Measurements from ENCODE around the gene ARHGEF17.

DNA sequence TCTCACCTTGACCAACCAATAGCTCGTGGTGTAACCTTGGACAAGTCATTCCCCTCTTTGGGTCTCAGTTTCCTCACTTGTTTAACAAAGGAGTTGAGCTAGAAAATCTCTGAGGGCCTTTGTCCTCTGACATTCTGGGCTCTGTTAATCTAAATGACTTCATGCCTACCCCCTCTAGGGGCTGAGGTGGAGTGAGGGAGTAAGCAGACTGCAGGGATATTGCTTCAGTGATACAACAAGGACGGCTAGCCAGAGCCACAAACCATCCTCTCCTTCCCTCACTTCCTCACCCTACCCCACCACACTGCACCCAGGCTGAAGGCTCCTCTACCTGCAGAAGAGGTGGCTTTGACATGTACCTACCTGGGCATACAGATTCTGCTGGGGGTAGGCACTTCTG lies 103.0 kb downstream of the ARHGEF17 start:
- no peak for TF ChIP-seq POLR2A (IDR thresholded peaks at IDR 0.05)
- TF ChIP-seq, protein P1, sequence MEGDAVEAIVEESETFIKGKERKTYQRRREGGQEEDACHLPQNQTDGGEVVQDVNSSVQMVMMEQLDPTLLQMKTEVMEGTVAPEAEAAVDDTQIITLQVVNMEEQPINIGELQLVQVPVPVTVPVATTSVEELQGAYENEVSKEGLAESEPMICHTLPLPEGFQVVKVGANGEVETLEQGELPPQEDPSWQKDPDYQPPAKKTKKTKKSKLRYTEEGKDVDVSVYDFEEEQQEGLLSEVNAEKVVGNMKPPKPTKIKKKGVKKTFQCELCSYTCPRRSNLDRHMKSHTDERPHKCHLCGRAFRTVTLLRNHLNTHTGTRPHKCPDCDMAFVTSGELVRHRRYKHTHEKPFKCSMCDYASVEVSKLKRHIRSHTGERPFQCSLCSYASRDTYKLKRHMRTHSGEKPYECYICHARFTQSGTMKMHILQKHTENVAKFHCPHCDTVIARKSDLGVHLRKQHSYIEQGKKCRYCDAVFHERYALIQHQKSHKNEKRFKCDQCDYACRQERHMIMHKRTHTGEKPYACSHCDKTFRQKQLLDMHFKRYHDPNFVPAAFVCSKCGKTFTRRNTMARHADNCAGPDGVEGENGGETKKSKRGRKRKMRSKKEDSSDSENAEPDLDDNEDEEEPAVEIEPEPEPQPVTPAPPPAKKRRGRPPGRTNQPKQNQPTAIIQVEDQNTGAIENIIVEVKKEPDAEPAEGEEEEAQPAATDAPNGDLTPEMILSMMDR (IDR thresholded peaks at IDR 0.05) = no peak

All from lower leg skin (tissue), 3 donors.